HG02798 (cell line): ENCODE data around the gene HAPSTR1.

ENCODE experiments used
- ATAC-seq: cut with Tn5 transposase; IDR thresholded peaks from one replicate; pipeline ENCODE4 v1.9.1; 2021; ENCODE audit warnings: mild to moderate bottlenecking; ENCODE audit not compliant: unreplicated experiment, poor library complexity

HAPSTR1 gene

GRCh38 chr16:9095171-9095570 lies 3.7 kb downstream of the HAPSTR1 start:
- no peak for ATAC-seq

- ATAC-seq: no peak
These were observed 4.4 kb downstream of the HAPSTR1 start for GRCh38 chr16:9095656-9096397.

- ATAC-seq: no peak
These were observed 5.0 kb downstream of the HAPSTR1 start for GRCh38 chr16:9096416-9096952.

GRCh38 chr16:9097266-9098219 lies 6.1 kb downstream of the HAPSTR1 start:
- ATAC-seq: no peak

GRCh38 chr16:9098377-9099090 lies 7.1 kb downstream of the HAPSTR1 start:
- no peak for ATAC-seq

- ATAC-seq: no peak
These were observed 7.7 kb downstream of the HAPSTR1 start for GRCh38 chr16:9099131-9099625.

- ATAC-seq: no peak
These were observed 10.9 kb downstream of the HAPSTR1 start for GRCh38 chr16:9102379-9102778.

- no peak for ATAC-seq
These were observed 11.5 kb downstream of the HAPSTR1 start for GRCh38 chr16:9102943-9103342.

- no peak for ATAC-seq
These were observed 12.1 kb downstream of the HAPSTR1 start for GRCh38 chr16:9103546-9103945.

GRCh38 chr16:9105189-9105588 lies 13.7 kb downstream of the HAPSTR1 start:
- ATAC-seq: no peak

- ATAC-seq: no peak
These were observed 15.9 kb downstream of the HAPSTR1 start for GRCh38 chr16:9107025-9107970.

GRCh38 chr16:9109255-9109654 lies 17.8 kb downstream of the HAPSTR1 start:
- no peak for ATAC-seq

GRCh38 chr16:9112166-9112843 lies 20.9 kb downstream of the HAPSTR1 start:
- no peak for ATAC-seq

- no peak for ATAC-seq
These were observed 21.4 kb downstream of the HAPSTR1 start for GRCh38 chr16:9112844-9113186.

- no peak for ATAC-seq
These were observed 22.3 kb downstream of the HAPSTR1 start for GRCh38 chr16:9113707-9114106.

GRCh38 chr16:9114112-9114511 lies 22.7 kb downstream of the HAPSTR1 start:
- ATAC-seq: no peak

GRCh38 chr16:9114842-9115241 lies 23.4 kb downstream of the HAPSTR1 start:
- no peak for ATAC-seq

GRCh38 chr16:9115277-9115676 lies 23.8 kb downstream of the HAPSTR1 start:
- no peak for ATAC-seq

- no peak for ATAC-seq
These were observed 24.7 kb downstream of the HAPSTR1 start for GRCh38 chr16:9116141-9116540.
